VCaP (cell line): ENCODE data around the gene ZBTB8A.
"Not testable (repeated sequence)": the region's sequence is repeated elsewhere in the genome, so short reads cannot be mapped to it uniquely, and the experiment has no call there.

Experiments
- H3K27ac ChIP-seq: fragments of 450-650 bp; 2 replicates; pipeline ENCODE4 v1.5.1; 2017
- TF ChIP-seq, protein P1 (sequence below): fragments of 450-650 bp; conservative IDR thresholded peaks from 2 replicates; pipeline ENCODE4 v1.5.1; 2017; ENCODE audit warnings: mild to moderate bottlenecking, moderate library complexity

ZBTB8A gene

DNA sequence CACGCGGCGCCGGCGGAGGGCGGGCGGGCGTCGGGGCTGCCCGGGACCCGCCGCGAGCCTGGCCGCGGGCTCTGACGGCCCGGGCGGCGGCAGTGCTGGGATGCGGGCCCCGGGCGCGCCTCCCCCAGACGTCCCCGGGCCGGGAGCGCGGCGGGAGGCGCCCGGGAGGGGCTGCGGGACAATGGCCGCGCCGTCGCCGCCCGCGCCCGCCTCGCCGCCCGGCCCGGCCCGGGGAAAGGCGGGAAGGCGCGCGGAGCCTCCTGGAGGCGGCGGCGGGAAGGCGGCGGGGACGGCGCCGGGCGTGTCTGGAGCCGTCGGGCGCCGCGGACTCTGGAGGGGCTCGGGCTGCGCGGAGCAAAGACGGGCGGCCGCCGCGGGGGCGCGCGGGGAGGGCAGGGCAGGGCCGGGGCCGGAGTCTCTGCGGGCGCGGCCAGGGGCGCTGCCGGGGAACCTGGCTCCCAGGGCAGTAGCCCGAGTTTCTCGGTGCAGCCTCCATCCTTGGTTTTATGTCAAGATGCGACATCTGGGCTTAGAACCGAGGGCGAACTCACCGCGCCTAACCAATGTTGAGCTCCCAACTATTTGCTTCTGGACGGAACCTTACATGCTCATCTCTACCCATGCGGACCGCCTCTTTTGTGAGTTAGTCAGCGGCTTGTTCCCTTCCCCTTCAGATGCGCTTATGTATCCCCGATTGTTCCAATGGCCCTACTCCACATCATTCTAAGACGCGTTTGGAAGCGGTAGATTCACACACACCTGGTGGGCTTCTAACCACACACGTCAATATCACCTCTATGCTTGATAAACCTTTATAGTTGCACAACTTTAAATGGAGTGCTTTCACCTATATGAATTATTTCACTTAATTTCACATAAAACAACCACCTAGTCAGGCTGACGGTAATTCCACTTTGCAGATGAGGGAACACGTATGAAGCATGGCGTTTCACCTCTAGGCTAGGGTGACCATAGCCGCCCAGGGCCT, 651 bp downstream of the ZBTB8A start:
- H3K27ac ChIP-seq, result peak overlapping the region; percentile 77
- TF ChIP-seq, protein P1, sequence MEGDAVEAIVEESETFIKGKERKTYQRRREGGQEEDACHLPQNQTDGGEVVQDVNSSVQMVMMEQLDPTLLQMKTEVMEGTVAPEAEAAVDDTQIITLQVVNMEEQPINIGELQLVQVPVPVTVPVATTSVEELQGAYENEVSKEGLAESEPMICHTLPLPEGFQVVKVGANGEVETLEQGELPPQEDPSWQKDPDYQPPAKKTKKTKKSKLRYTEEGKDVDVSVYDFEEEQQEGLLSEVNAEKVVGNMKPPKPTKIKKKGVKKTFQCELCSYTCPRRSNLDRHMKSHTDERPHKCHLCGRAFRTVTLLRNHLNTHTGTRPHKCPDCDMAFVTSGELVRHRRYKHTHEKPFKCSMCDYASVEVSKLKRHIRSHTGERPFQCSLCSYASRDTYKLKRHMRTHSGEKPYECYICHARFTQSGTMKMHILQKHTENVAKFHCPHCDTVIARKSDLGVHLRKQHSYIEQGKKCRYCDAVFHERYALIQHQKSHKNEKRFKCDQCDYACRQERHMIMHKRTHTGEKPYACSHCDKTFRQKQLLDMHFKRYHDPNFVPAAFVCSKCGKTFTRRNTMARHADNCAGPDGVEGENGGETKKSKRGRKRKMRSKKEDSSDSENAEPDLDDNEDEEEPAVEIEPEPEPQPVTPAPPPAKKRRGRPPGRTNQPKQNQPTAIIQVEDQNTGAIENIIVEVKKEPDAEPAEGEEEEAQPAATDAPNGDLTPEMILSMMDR, result no peak

DNA sequence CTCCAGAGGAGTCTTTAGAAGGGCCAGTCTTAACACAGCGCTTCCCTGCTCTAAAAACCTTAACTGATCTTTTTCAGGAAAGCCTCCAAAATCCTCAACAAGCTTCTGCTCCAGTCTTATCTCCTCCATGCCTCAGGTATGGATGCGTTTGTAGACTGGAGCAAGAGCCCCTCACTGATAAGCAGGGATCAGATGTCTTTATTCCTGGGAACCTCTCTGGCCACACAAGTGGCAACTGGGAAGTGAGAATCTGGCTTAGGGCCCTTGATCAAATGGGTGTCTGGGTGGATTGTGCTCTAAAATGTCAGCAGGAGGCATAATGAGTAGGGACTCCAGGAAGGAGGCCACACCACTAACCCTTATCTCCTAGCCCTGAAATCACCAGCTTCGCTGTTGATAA, 1.4 kb downstream of the ZBTB8A start:
- TF ChIP-seq, protein P1, result no peak
- H3K27ac ChIP-seq, result no peak overlapping the region; the same call in 1 of the 2 replicates

DNA sequence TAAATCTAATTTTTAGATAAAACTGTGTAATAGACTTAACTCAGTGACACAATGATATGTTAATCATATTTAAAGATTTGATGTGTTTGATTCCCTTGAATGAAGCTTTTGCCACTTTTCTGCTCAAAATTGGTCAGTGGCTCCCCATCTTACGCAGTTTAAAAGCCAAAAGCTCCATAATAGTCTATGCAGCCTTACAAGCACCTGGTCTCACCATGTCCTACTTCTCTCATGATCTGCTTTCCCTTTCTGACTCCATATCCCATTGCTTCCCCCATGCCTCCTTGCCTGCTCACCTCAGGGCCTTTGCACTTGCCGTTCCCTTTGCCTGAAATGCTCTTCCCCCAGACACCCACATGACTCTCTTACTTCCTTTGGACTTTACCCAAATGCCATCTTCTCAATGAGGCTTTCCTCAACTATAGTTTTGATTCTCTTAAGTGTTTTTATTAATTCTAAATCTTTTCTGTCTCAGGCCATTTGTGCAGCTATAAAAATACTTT, 1.9 kb downstream of the ZBTB8A start:
- TF ChIP-seq, protein P1, result no peak
- H3K27ac ChIP-seq, result no peak overlapping the region

DNA sequence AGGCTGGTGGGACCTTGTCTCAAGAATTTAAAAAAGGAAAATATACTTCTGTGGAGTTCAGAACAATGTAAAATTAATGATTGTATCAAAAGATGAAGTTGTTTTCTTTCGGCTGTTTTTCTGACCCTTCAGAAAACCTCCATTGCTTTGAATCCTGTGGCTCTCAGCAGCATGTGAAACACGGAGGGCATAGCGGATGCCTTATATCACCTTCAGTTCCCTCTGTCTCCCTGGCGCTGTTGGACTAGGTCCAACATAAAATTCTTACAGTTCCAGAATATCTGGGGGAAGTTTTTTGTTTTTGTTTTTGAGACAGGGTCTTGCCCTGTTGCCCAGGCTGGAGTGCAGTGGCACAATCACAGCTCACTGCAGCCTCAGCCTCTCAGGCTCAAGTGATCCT, 7.4 kb downstream of the ZBTB8A start:
- TF ChIP-seq, protein P1, result no peak
- no peak overlapping the region for H3K27ac ChIP-seq

DNA sequence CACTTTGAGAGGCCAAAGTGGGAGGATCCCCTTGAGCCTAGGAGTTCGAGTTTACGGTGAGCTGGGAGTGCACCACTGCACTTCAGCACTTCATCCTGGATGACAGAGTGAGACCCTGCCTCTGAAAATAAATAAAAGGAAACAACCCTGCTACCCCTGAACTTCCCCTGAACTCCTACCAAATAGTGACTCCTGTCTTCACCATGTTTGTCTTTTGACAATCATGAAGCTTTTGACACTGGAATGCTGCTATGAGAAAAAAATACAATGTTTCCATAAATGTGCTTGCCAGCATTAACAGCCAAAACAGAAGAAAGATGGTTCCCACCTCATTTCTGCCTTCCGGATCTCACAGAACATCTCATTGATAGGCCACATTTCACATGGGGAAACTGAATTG, 10.4 kb downstream of the ZBTB8A start:
- TF ChIP-seq, protein P1, result no peak

DNA sequence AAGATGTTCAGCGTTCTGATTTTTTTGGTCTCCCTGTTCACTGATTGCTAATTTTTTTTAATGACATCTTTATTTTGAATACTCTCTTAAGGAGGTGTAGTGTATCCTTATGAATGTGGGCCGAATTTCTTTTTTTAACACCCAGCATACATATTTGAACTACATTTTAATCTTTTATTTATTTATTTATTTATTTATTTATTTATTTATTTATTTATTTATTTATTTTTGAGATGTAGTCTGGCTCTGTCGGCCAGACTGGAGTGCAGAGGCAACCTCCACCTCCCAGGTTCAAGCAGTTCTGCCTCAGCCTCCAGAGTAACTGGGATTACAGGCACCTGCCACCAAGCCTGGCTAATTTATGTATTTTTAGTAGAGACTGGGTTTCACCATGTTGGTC, 15.1 kb downstream of the ZBTB8A start:
- TF ChIP-seq, protein P1, result no peak
- H3K27ac ChIP-seq, result no peak overlapping the region

More for the DNA sequence above, 10.4 kb downstream of the ZBTB8A start:
- H3K27ac ChIP-seq, result no peak overlapping the region

DNA sequence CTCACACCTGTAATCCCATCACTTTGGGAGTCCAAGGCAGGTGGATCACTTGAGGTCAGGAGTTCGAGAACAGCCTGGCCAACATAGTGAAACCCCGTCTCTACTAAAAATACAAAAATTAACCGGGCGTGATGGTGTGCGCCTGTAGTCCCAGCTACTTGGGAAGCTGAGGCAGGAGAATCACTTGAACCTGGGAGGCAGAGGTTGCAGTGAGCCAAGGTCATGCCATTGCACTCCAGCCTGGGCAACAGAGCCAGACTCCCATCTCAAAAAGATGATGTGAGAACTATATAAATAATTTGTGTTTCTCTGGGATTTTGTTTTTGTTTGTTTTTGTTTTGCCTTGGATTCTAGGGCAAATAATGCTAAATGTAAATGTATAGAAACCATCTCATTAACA, 17.8 kb downstream of the ZBTB8A start:
- H3K27ac ChIP-seq, result not testable (repeated sequence)

DNA sequence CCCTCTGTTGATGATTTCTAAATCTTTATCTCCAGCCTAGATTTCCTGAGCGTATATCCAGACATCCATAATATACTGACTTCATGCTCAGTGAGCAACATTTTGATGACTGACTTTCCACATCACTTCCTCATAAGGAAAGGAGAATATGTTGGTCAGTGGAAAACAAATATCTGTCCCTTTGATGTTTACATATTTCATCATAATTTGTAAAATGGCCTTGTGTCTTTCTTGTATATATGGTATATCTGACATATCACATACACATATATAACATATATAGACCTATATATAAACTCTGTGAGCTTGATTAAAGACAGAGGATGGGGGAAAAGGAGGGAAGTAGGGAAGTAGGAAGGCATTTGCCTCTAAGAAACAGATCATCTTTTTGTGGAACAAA, 18.6 kb downstream of the ZBTB8A start:
- TF ChIP-seq, protein P1, result no peak
- no peak overlapping the region for H3K27ac ChIP-seq
